Esophagus squamous epithelium (tissue), 4 donors: ENCODE results near the gene ZEB2.

ENCODE experiments used
- CTCF ChIP-seq, 6 experiments: fragments of 450-650 bp in 4 of 6; fragments of 200-600 bp in 2 of 6; sonication (generic) in 2 of 6; IDR thresholded peaks; one replicate each; pipeline ENCODE4 v1.5.1; 2016 to 2019; ENCODE audit warnings: antibody characterized with exemption in 6 of 6, mild to moderate bottlenecking in 4 of 6, moderate library complexity in 4 of 6
- POLR2A ChIP-seq, 4 donors: fragments of 450-650 bp; IDR thresholded peaks; one replicate each; pipeline ENCODE4 v1.6.1; 2017; ENCODE audit warnings: antibody characterized with exemption in 4 of 4, mild to moderate bottlenecking in 4 of 4, moderate library complexity in 3 of 4

- no peak for TF ChIP-seq POLR2A (IDR thresholded peaks at IDR 0.05)
- TF ChIP-seq CTCF (IDR thresholded peaks at IDR 0.05): no peak
Measured at GRCh38 chr2:144389151-144389929, 130.6 kb downstream of the ZEB2 start.
